ENCODE results near the gene PALM3. TPM values are rescaled to one million over a fixed set of nuclear protein-coding genes. Genes with fewer than 3 reads are reported as not detected.

Gene PALM3
- total RNA-seq, 1 experiment from 2014 or later, result 2.3 TPM

DNA sequence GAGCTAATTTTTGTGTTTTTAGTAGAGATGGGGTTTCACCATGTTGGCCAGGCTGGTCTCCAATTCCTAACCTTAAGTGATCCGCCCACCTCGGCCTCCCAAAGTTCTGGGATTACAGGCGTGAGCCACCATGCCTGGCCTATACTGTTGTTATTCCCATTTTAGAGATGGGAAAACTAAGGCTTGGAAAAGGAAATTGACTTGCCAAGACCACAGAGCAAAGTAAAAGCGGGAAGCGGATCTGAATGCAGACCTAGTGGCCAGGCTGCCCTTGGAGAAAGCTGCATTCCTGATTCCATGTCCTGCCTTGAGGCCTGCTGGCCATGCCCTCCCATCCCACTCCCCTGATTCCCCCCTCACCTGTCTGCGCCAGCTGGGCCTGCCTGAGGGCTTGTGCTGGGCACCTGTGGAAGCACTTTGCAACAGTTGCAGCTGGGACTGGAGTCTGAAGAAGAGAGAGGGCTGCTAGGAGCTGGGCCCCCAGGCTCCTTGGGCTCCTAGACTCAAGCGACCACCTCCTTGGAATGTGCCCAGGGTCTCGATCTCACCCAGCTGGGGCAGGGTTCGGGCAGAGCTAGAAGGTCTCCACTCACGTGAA lies 5.7 kb downstream of the PALM3 start:
- Histone ChIP-seq H3K4me3 (ENCODE audit: low read length) (no peak overlapping the region), H2AFZ (ENCODE audit: low read length) (no peak overlapping the region), H3K36me3 (ENCODE audit: low read depth, low read length) (no peaks in the 10 kb centered on the region), H3F3A (ENCODE audit: low read length, unreplicated experiment) (no peaks in the 10 kb centered on the region), H3K27ac (ENCODE audit: low read length) (no peak overlapping the region), H3K4me2 (ENCODE audit: low read length) (no peak overlapping the region), H3K4me1 (ENCODE audit: insufficient read depth, low read length) (peaks cover 8% of the 10 kb centered on the region), H3K79me2 (ENCODE audit: low read length) (no peaks in the 10 kb centered on the region), H3K9me3 (ENCODE audit: low read length) (no peaks in the 10 kb centered on the region), H3K9ac (ENCODE audit: low read length) (no peak overlapping the region), H3K9me2 (replicated peaks; ENCODE audit: low read length) (no peaks in the 10 kb centered on the region), H3K27me3 (ENCODE audit: low read length) (no peaks in the 10 kb centered on the region), H4K20me1 (ENCODE audit: low read length) (no peaks in the 10 kb centered on the region)
- ChIA-PET CTCF (interaction anchor here (0.6 kb wide), 1 partner anchor 476 kb away, joined by 5 read pairs; no protein-coding TSS in a partner anchor), POLR2A (ENCODE audit: unreplicated experiment) (no interaction called here)
- TF ChIP-seq, protein P1, sequence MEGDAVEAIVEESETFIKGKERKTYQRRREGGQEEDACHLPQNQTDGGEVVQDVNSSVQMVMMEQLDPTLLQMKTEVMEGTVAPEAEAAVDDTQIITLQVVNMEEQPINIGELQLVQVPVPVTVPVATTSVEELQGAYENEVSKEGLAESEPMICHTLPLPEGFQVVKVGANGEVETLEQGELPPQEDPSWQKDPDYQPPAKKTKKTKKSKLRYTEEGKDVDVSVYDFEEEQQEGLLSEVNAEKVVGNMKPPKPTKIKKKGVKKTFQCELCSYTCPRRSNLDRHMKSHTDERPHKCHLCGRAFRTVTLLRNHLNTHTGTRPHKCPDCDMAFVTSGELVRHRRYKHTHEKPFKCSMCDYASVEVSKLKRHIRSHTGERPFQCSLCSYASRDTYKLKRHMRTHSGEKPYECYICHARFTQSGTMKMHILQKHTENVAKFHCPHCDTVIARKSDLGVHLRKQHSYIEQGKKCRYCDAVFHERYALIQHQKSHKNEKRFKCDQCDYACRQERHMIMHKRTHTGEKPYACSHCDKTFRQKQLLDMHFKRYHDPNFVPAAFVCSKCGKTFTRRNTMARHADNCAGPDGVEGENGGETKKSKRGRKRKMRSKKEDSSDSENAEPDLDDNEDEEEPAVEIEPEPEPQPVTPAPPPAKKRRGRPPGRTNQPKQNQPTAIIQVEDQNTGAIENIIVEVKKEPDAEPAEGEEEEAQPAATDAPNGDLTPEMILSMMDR (conservative IDR thresholded peaks at IDR 0.05; ENCODE audit: low read depth, low read length), result no peak
- TF ChIP-seq EZH2 (IDR thresholded peaks at IDR 0.05; ENCODE audit: low read length, unreplicated experiment) (no peak), EZH2phosphoT487 (IDR thresholded peaks at IDR 0.05; ENCODE audit: borderline replicate concordance, low read length) (no peak)
- ATAC-seq (no peak), DNase-seq (no peak)
- BruUV-seq (replicated peaks), result no TSS peak
- intact Hi-C loops (cut with micrococcal nuclease), result no loop called here

DNA sequence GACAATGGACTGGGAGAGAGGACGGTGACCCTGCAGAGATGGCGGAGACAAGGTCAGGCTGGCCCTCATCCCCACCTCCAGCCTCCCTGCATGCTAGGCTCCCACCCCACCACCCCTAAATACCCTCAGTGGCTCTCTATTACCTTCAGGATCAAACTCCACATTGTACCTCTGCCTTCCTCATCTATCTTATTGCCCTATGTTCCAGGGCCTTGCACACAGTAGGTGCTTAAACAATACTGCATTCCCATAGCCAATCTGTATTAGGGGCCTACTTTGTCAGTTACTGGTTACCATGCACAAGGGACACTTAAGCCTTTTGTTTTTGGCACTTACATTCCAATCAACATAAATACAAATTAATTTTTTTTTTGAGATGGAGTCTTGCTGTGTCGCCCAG lies 6.5 kb downstream of the PALM3 start:
- no peaks in the 10 kb centered on the region for H3F3A ChIP-seq (ENCODE audit: low read length, unreplicated experiment)
- no peaks in the 10 kb centered on the region for H3K36me3 ChIP-seq (ENCODE audit: low read depth, low read length)
- no peak overlapping the region for H3K9ac ChIP-seq (ENCODE audit: low read length)
- no peaks in the 10 kb centered on the region for H4K20me1 ChIP-seq (ENCODE audit: low read length)
- no peaks in the 10 kb centered on the region for H3K9me3 ChIP-seq (ENCODE audit: low read length)
- H3K4me3 ChIP-seq (ENCODE audit: low read length), result no peak overlapping the region
- ChIA-PET CTCF (interaction anchor here (0.6 kb wide), 1 partner anchor 475 kb away, joined by 5 read pairs; no protein-coding TSS in a partner anchor), POLR2A (ENCODE audit: unreplicated experiment) (no interaction called here)
- H2AFZ ChIP-seq (ENCODE audit: low read length), result no peak overlapping the region
- H3K27ac ChIP-seq (ENCODE audit: low read length), result no peak overlapping the region
- no peaks in the 10 kb centered on the region for H3K79me2 ChIP-seq (ENCODE audit: low read length)
- H3K27me3 ChIP-seq (ENCODE audit: low read length), result no peaks in the 10 kb centered on the region
- peaks cover 8% of the 10 kb centered on the region for H3K4me1 ChIP-seq (ENCODE audit: insufficient read depth, low read length)
- ATAC-seq, result no peak
- intact Hi-C loops (cut with micrococcal nuclease), result no loop called here
- H3K9me2 ChIP-seq (replicated peaks; ENCODE audit: low read length), result no peaks in the 10 kb centered on the region
- no TSS peak for BruUV-seq (replicated peaks)
- no peak for DNase-seq
- TF ChIP-seq, protein P1 (conservative IDR thresholded peaks at IDR 0.05; ENCODE audit: low read depth, low read length), result no peak
- TF ChIP-seq EZH2 (IDR thresholded peaks at IDR 0.05; ENCODE audit: low read length, unreplicated experiment) (no peak), EZH2phosphoT487 (IDR thresholded peaks at IDR 0.05; ENCODE audit: borderline replicate concordance, low read length) (no peak)
- no peak overlapping the region for H3K4me2 ChIP-seq (ENCODE audit: low read length)

DNA sequence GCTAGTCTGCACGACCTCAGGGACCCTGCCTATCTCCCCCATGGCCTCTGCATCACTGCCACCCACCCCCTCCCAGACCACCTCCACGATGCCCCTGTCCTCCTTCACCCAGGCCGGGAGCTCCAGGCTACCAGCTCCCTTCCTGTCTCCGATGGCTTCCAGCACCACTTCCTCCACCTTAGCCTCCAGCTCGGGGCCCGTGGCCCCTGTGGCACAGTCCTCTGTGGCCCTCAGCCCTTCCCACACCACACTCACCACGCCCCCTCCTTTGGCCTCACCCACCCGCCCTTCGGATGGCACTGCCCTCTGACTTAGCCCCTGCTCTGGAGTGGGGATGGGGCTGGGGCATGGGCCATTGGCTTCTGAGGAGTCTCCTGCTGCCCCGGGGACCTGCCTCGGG lies 7.2 kb downstream of the PALM3 start:
- no peak for ATAC-seq
- H3K9me2 ChIP-seq (replicated peaks; ENCODE audit: low read length), result no peaks in the 10 kb centered on the region
- no peaks in the 10 kb centered on the region for H3K36me3 ChIP-seq (ENCODE audit: low read depth, low read length)
- H3K4me2 ChIP-seq (ENCODE audit: low read length), result no peak overlapping the region
- H3K4me3 ChIP-seq (ENCODE audit: low read length), result no peak overlapping the region
- no peaks in the 10 kb centered on the region for H4K20me1 ChIP-seq (ENCODE audit: low read length)
- H3K79me2 ChIP-seq (ENCODE audit: low read length), result no peaks in the 10 kb centered on the region
- H3K9me3 ChIP-seq (ENCODE audit: low read length), result no peaks in the 10 kb centered on the region
- TF ChIP-seq EZH2phosphoT487 (IDR thresholded peaks at IDR 0.05; ENCODE audit: borderline replicate concordance, low read length), result no peak
- TF ChIP-seq, protein P1 (conservative IDR thresholded peaks at IDR 0.05; ENCODE audit: low read depth, low read length), result no peak
- TF ChIP-seq EZH2 (IDR thresholded peaks at IDR 0.05; ENCODE audit: low read length, unreplicated experiment), result no peak
- BruUV-seq (replicated peaks), result no TSS peak
- intact Hi-C loops (cut with micrococcal nuclease), result no loop called here
- H3K9ac ChIP-seq (ENCODE audit: low read length), result no peak overlapping the region
- no peak overlapping the region for H2AFZ ChIP-seq (ENCODE audit: low read length)
- peaks cover 8% of the 10 kb centered on the region for H3K4me1 ChIP-seq (ENCODE audit: insufficient read depth, low read length)
- no peak for DNase-seq
- ChIA-PET CTCF (no interaction called here), POLR2A (ENCODE audit: unreplicated experiment) (no interaction called here)
- H3K27ac ChIP-seq (ENCODE audit: low read length), result no peak overlapping the region
- H3K27me3 ChIP-seq (ENCODE audit: low read length), result no peaks in the 10 kb centered on the region
- no peaks in the 10 kb centered on the region for H3F3A ChIP-seq (ENCODE audit: low read length, unreplicated experiment)

All from PC-3 (cell line).